GM23248 (cell line): Measurements from ENCODE around the gene HEBP1.

ENCODE experiments used
- EZH2 ChIP-seq: fragments of 200-600 bp; sonication (generic); IDR thresholded peaks from 2 replicates; pipeline ENCODE4 v1.6.1; 2018; ENCODE audit warnings: antibody characterized with exemption, mild to moderate bottlenecking; ENCODE audit not compliant: insufficient read depth, poor library complexity, severe bottlenecking
- EZH2phosphoT487 ChIP-seq: fragments of 200-600 bp; sonication (generic); IDR thresholded peaks from 2 replicates; pipeline ENCODE4 v1.6.1; 2018; ENCODE audit warnings: antibody characterized with exemption, moderate library complexity, mild to moderate bottlenecking, low read depth; ENCODE audit not compliant: insufficient read depth

GRCh38 chr12:13027032-13027431, 27.0 kb upstream of the HEBP1 start:
- TF ChIP-seq EZH2phosphoT487 (no peak), EZH2 (no peak)
